ENCODE data around the gene ETS1. TPM values are rescaled to one million over a fixed set of nuclear protein-coding genes. Genes with fewer than 3 reads are reported as not detected.

ETS1 gene
- total RNA-seq, 3 donors from 2014 or later (not counting 1 experiment from before 2014, with no cell fraction given) = 532 to 684 (median 589) TPM

GRCh38 chr11:128528294-128528693 is 59.1 kb downstream of the ETS1 start:
- Histone ChIP-seq H3K27ac (ENCODE audit: low read length) (no peak overlapping the region), H3K4me1 (ENCODE audit: control insufficient read depth, insufficient read depth, low read length) (peaks cover 18% of the 10 kb centered on the region), H3K36me3 (ENCODE audit: control insufficient read depth, insufficient read depth, low read length) (no peaks in the 10 kb centered on the region), H3K27me3 (ENCODE audit: control insufficient read depth, insufficient read depth, low read length) (no peaks in the 10 kb centered on the region), H3K4me3 (ENCODE audit: low read length) (no peak overlapping the region), H3K9me3 (ENCODE audit: control insufficient read depth, insufficient read depth, low read length) (no peaks in the 10 kb centered on the region)
- no peak for ATAC-seq
- Mint-ChIP-seq H3K4me3 (no peak overlapping the region), H3K4me1 (peaks cover 43 to 53% of the 10 kb centered on the region in 2 donors), H3K27ac (peak overlapping the region in 1 of 2 donors; percentile 39), H3K27me3 (ENCODE audit: low read depth in 2 of 2) (peaks cover 0 to 5% of the 10 kb centered on the region in 2 donors), H3K9me3 (no peaks in the 10 kb centered on the region), H3K36me3 (no peaks in the 10 kb centered on the region)
- no peak for DNase-seq
- TF ChIP-seq CTCF (IDR thresholded peaks at IDR 0.05) = no peak
- 76% methylated on average over 2 of the region's 2 CpGs for WGBS (ENCODE audit: insufficient coverage)
- intact Hi-C loops (cut with micrococcal nuclease) = loop anchor here (5.0 to 10.0 kb wide), 4 partner anchors 167 to 491 kb away; partner anchors contain the start of gene FLI1

DNA sequence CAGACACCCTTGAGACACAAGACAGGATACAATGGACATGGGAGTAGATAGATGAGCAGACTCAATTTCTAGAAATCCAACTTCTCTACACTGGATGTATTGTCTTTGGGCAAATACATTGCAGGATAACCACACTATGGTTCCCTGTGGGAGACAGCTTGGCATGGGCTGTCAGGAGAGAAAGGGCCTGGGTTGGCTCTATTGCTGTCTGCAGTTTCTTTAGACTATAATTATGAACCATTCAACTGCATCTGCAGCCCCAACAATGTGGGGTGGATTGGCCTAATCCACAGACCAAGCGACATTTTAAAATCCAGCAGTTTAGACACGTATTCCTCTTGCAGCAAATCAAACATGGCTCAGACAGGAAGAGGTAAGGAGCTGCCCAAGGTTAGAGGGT is 60.3 kb downstream of the ETS1 start:
- ATAC-seq = no peak
- peak overlapping the region; percentile 98 to 99 for H3K27ac Mint-ChIP-seq

DNA sequence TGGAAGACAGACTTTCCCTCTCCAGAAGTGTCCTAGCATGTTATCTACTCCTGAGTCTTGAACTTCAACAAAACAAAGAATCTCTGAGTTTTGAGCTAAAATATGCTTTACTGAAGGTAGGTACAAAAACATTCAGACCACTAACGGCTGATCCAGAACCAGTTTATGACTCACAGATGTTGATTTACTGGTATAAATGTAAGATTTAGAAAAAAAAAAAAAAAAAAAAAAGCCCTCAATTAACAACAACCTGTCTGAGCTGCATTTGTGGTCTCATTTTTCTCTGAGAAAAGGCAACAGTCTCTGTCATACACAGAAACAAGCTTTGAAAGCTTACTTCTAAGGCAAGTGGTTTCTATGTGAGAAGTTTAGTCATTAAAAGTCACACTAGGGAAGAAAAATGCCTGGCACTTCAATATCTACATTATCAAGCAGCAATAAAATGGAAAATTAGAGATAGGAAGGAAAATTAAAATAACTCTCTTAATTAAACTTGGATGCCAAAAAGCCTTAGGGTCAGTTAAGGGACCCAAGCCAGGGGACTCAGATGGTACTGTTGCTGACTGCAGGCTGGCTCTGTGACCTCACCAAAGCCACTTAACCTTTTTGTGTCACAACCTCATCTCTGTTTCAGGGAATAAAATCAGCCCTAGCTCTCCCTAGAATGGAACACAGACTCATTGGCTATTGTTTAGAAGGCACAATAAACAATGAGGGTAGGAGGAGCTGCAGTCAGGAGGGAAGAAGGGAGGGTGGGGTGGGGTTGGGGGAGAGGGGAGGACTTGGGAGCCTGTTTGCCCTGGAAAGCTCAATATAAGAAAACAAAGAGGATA is 61.7 kb downstream of the ETS1 start:
- no CpG with 5 or more reads among the region's 1 CpG for WGBS (ENCODE audit: insufficient coverage)
- no peaks in the 10 kb centered on the region for H3K9me3 Mint-ChIP-seq
- H3K27ac ChIP-seq (ENCODE audit: low read length) = peak overlapping the region; percentile 74
- no peaks in the 10 kb centered on the region for H3K27me3 ChIP-seq (ENCODE audit: control insufficient read depth, insufficient read depth, low read length)
- intact Hi-C loops (cut with micrococcal nuclease) = loop anchor here (1.0 to 10.0 kb wide), 10 partner anchors 26 to 488 kb away; partner anchors contain the start of gene FLI1
- peaks cover 56 to 59% of the 10 kb centered on the region in 2 donors for H3K4me1 Mint-ChIP-seq
- TF ChIP-seq CTCF (IDR thresholded peaks at IDR 0.05) = no peak
- H3K27me3 Mint-ChIP-seq (ENCODE audit: low read depth in 2 of 2) = peaks cover 0 to 4% of the 10 kb centered on the region in 2 donors
- H3K36me3 ChIP-seq (ENCODE audit: control insufficient read depth, insufficient read depth, low read length) = no peaks in the 10 kb centered on the region
- peak overlapping the region; percentile 98 to 99 for H3K27ac Mint-ChIP-seq
- no peaks in the 10 kb centered on the region for H3K9me3 ChIP-seq (ENCODE audit: control insufficient read depth, insufficient read depth, low read length)
- peaks cover 7% of the 10 kb centered on the region for H3K36me3 Mint-ChIP-seq
- DNase-seq = peak in 1 of 2 donors; percentile 86
- H3K4me1 ChIP-seq (ENCODE audit: control insufficient read depth, insufficient read depth, low read length) = peaks cover 25% of the 10 kb centered on the region
- H3K4me3 Mint-ChIP-seq = peak overlapping the region; percentile 54
- peak; percentile 40 to 59 (median 53) for ATAC-seq
- no peak overlapping the region for H3K4me3 ChIP-seq (ENCODE audit: low read length)

More for the DNA sequence above, 60.3 kb downstream of the ETS1 start:
- Histone ChIP-seq H3K36me3 (ENCODE audit: control insufficient read depth, insufficient read depth, low read length) (no peaks in the 10 kb centered on the region), H3K27ac (ENCODE audit: low read length) (no peak overlapping the region), H3K27me3 (ENCODE audit: control insufficient read depth, insufficient read depth, low read length) (no peaks in the 10 kb centered on the region), H3K4me3 (ENCODE audit: low read length) (no peak overlapping the region), H3K9me3 (ENCODE audit: control insufficient read depth, insufficient read depth, low read length) (no peaks in the 10 kb centered on the region), H3K4me1 (ENCODE audit: control insufficient read depth, insufficient read depth, low read length) (peaks cover 25% of the 10 kb centered on the region)
- WGBS (ENCODE audit: insufficient coverage) = 95% methylated on average over 2 of the region's 2 CpGs
- Mint-ChIP-seq H3K27me3 (ENCODE audit: low read depth in 2 of 2) (peaks cover 0 to 4% of the 10 kb centered on the region in 2 donors), H3K4me1 (peaks cover 50 to 59% of the 10 kb centered on the region in 2 donors), H3K4me3 (no peak overlapping the region), H3K9me3 (no peaks in the 10 kb centered on the region), H3K36me3 (no peaks in the 10 kb centered on the region)
- TF ChIP-seq CTCF (IDR thresholded peaks at IDR 0.05) = no peak
- intact Hi-C loops (cut with micrococcal nuclease) = loop anchor here (5.0 to 10.0 kb wide), 4 partner anchors 168 to 490 kb away; partner anchors contain the start of gene FLI1
- peak in 1 of 2 donors; percentile 29 for DNase-seq
